IMR-90 (cell line): Measurements from ENCODE around the gene PIEZO2. TPM values are rescaled to one million over a fixed set of nuclear protein-coding genes. Genes with fewer than 3 reads are reported as not detected.

Source experiments
- ATAC-seq: fragments of 200-7000 bp; cut with Tn5 transposase; 2 replicates; pipeline ENCODE4 v1.9.1; 2020; ENCODE audit warnings: low read depth, mild to moderate bottlenecking, moderate library complexity
- BruUV-seq: library from RNA; stranded (reverse); fragments of 400-500 nt; replicated peaks from 2 replicates; lab custom pipeline; 2021; lab: Mats Ljungman, UMichigan
- CTCF ChIA-PET: fragments of 300-600 bp; formaldehyde crosslinking; extraction: SDS; loops from one replicate; lab custom pipeline; 2021; ENCODE audit warnings: antibody characterized with exemption; lab: Yijun Ruan, JAX
- POLR2A ChIA-PET: fragments of 300-600 bp; sonication (Branson Sonifier 250); formaldehyde crosslinking; loops from one replicate; lab custom pipeline; 2022; ENCODE audit warnings: antibody characterized with exemption; ENCODE audit not compliant: unreplicated experiment; lab: Charles Lee
- DNase-seq: peaks from one replicate; pipeline ENCODE4 v3.0.0; 2013
- H2AFZ ChIP-seq: replicated peaks from 2 replicates; pipeline ENCODE3; 2013; ENCODE audit warnings: low read length, mild to moderate bottlenecking; ENCODE audit not compliant: poor library complexity
- H2AK5ac ChIP-seq: 2 replicates; pipeline ENCODE4 v1.6.1; 2013; ENCODE audit warnings: low read depth, low read length, inconsistent platforms
- H2AK9ac ChIP-seq: replicated peaks from 2 replicates; pipeline ENCODE3; 2013; ENCODE audit warnings: mild to moderate bottlenecking, low read depth, low read length, moderate library complexity; ENCODE audit not compliant: poor library complexity
- H2BK120ac ChIP-seq: 2 replicates; pipeline ENCODE4 v1.6.1; 2013; ENCODE audit warnings: low read depth, low read length, inconsistent platforms
- H2BK15ac ChIP-seq: 3 replicates; pipeline ENCODE4 v1.6.1; 2013; ENCODE audit warnings: low read depth, low read length, inconsistent platforms
- H2BK20ac ChIP-seq: 2 replicates; pipeline ENCODE4 v1.6.1; 2013; ENCODE audit warnings: low read depth, mild to moderate bottlenecking, inconsistent platforms, low read length, moderate library complexity
- H2BK5ac ChIP-seq: 2 replicates; pipeline ENCODE4 v1.6.1; 2013; ENCODE audit warnings: mild to moderate bottlenecking, low read depth, low read length, inconsistent platforms; ENCODE audit not compliant: poor library complexity, severe bottlenecking
- H3K14ac ChIP-seq: replicated peaks from 2 replicates; pipeline ENCODE4 v1.6.1; 2013; ENCODE audit warnings: low read depth, low read length, inconsistent platforms
- H3K18ac ChIP-seq: 2 replicates; pipeline ENCODE4 v1.6.1; 2013; ENCODE audit warnings: low read depth, low read length, control low read depth
- H3K23ac ChIP-seq: 2 replicates; pipeline ENCODE4 v1.6.1; 2013; ENCODE audit warnings: low read depth, low read length, inconsistent platforms
- H3K27ac ChIP-seq: 2 replicates; pipeline ENCODE4 v1.5.1; 2013; ENCODE audit warnings: mild to moderate bottlenecking, control low read depth, low read length; ENCODE audit not compliant: insufficient read depth
- H3K27me3 ChIP-seq: 2 replicates; pipeline ENCODE4 v1.6.1; 2013; ENCODE audit warnings: low read length; ENCODE audit not compliant: control insufficient read depth, insufficient read depth
- H3K36me3 ChIP-seq: 2 replicates; pipeline ENCODE4 v1.6.1; 2013; ENCODE audit warnings: low read length, mixed read lengths; ENCODE audit not compliant: control insufficient read depth, insufficient read depth
- H3K4ac ChIP-seq: 2 replicates; pipeline ENCODE4 v1.6.1; 2013; ENCODE audit warnings: low read depth, low read length, inconsistent platforms
- H3K4me1 ChIP-seq: 2 replicates; pipeline ENCODE4 v1.6.1; 2013; ENCODE audit warnings: low read length, mixed read lengths; ENCODE audit not compliant: control insufficient read depth, insufficient read depth
- H3K4me2 ChIP-seq: 2 replicates; pipeline ENCODE4 v1.6.1; 2013; ENCODE audit warnings: low read depth, mild to moderate bottlenecking, control low read depth, low read length, moderate library complexity
- H3K4me3 ChIP-seq: 2 replicates; pipeline ENCODE4 v1.5.1; 2013; ENCODE audit warnings: low read depth, mild to moderate bottlenecking, control low read depth, low read length, moderate library complexity; ENCODE audit not compliant: insufficient read depth
- H3K56ac ChIP-seq: 2 replicates; pipeline ENCODE4 v1.6.1; 2013; ENCODE audit warnings: low read length, inconsistent platforms; ENCODE audit not compliant: insufficient read depth; ENCODE audit errors: extremely low read depth
- H3K79me1 ChIP-seq, 2 experiments: 2 replicates each; pipeline ENCODE4 v1.6.1; 2013; ENCODE audit warnings: low read length in 2 of 2, inconsistent platforms in 1 of 2, low read depth in 1 of 2
- H3K9ac ChIP-seq: 2 replicates; pipeline ENCODE4 v1.6.1; 2013; ENCODE audit warnings: low read depth, low read length, control low read depth
- H3K9me1 ChIP-seq: 2 replicates; pipeline ENCODE4 v1.6.1; 2013; ENCODE audit warnings: low read length, inconsistent platforms; ENCODE audit not compliant: insufficient read depth
- H3K9me3 ChIP-seq: 2 replicates; pipeline ENCODE4 v1.6.1; 2013; ENCODE audit warnings: low read length; ENCODE audit not compliant: control insufficient read depth, insufficient read depth
- H4K20me1 ChIP-seq: 2 replicates; pipeline ENCODE4 v1.6.1; 2013; ENCODE audit warnings: low read length, inconsistent platforms; ENCODE audit not compliant: insufficient read depth
- H4K5ac ChIP-seq: 2 replicates; pipeline ENCODE4 v1.6.1; 2013; ENCODE audit warnings: mild to moderate bottlenecking, low read depth, low read length, control low read depth
- H4K8ac ChIP-seq, 2 experiments: 2 replicates each; pipeline ENCODE4 v1.6.1; 2013; ENCODE audit warnings: low read depth in 2 of 2, low read length in 2 of 2, control low read depth in 1 of 2, inconsistent platforms in 1 of 2
- H4K91ac ChIP-seq: 2 replicates; pipeline ENCODE4 v1.6.1; 2013; ENCODE audit warnings: low read depth, low read length, inconsistent platforms; ENCODE audit not compliant: insufficient read depth
- MAFK ChIP-seq: IDR thresholded peaks from 2 replicates; pipeline ENCODE4 v1.6.1; 2012; ENCODE audit warnings: low read depth, low read length, improper control_type of control experiment
- MAZ ChIP-seq: IDR thresholded peaks from 2 replicates; pipeline ENCODE4 v1.6.1; 2012; ENCODE audit warnings: low read depth, mild to moderate bottlenecking, low read length, improper control_type of control experiment, moderate library complexity, borderline replicate concordance
- NFE2L2 ChIP-seq: fragments of 150-350 bp; IDR thresholded peaks from 2 replicates; pipeline ENCODE4 v1.6.1; 2016; ENCODE audit warnings: low read depth, mild to moderate bottlenecking, low read length
- WGBS, 2 experiments: methylation state at CpG; one replicate each; pipeline versions ENCODE4 v1.1.5 to v1.1.7; 2013; ENCODE audit warnings: missing lambda C conversion rate in 2 of 2; ENCODE audit not compliant: insufficient read length in 1 of 2; ENCODE audit errors: extremely low coverage in 2 of 2; 5-methylcytosine and 5-hydroxymethylcytosine counted together
- dilution Hi-C: fragments of 300-500 bp; cut with HindIII; formaldehyde crosslinking; loops from one replicate; pipeline ENCODE4 v1.14.3; 2018; ENCODE audit warnings: low sequenced_read_pairs; ENCODE audit not compliant: unreplicated experiment
- in situ Hi-C: fragments of 300-500 bp; cut with MboI; formaldehyde crosslinking; loops from 3 replicates; pipeline ENCODE4 v1.14.3; 2019; ENCODE audit warnings: low sequenced_read_pairs, inconsistent platforms, mixed read lengths
- intact Hi-C: fragments of 100-400 bp; cut with micrococcal nuclease; formaldehyde crosslinking; loops from 2 replicates; pipeline ENCODE4 v1.10.0; 2022
- polyA plus RNA-seq, 3 experiments: library from polyadenylated mRNA; depleted of rRNA; stranded (reverse); fragments of >200 nt; gene quantifications; 2 replicates each; pipeline ENCODE4 v1.2.3, GENCODE V29; 2012; ENCODE audit warnings: low replicate concordance in 1 of 3
- total RNA-seq: library from RNA; depleted of rRNA; stranded (reverse); fragments of >200 nt; gene quantifications from 2 replicates; pipeline ENCODE4 v1.2.3, GENCODE V29; 2012

PIEZO2 gene
- total and polyA plus RNA-seq, 2 of the 4 experiments (the other 2 are of a cell fraction) = 2.4 to 4.1 TPM

GRCh38 chr18:11008505-11008904 is 140.9 kb downstream of the PIEZO2 start:
- peak overlapping the region; percentile 84; the same call in 1 of the 3 replicates for H2BK15ac ChIP-seq
- CTCF ChIA-PET = no interaction called here
- peak overlapping the region; percentile 70; the same call in 1 of the 2 replicates for H2BK120ac ChIP-seq
- dilution Hi-C loops = no loop called here
- H3K14ac ChIP-seq = 0 out of 2 replicates have a peak overlapping the region, but pooled peaks have one; percentile 21
- peak overlapping the region; percentile 67 for H2BK20ac ChIP-seq
- peak overlapping the region in 1 of 2 experiments; percentile 4; a peak in 1 of 4 replicates for H4K8ac ChIP-seq
- intact Hi-C loops = no loop called here
- no peak overlapping the region for H3K27ac ChIP-seq
- H4K20me1 ChIP-seq = no peaks in the 10 kb centered on the region
- no peak overlapping the region for H3K4me2 ChIP-seq
- H3K79me1 ChIP-seq = peaks cover 0 to 17% of the 10 kb centered on the region in 2 experiments; a peak in 2 of 4 replicates
- H2AFZ ChIP-seq = no peak overlapping the region
- no peak for TF ChIP-seq MAZ
- no peak for TF ChIP-seq NFE2L2
- no peak for TF ChIP-seq MAFK
- H2AK5ac ChIP-seq = peak overlapping the region; percentile 43; the same call in 1 of the 2 replicates
- WGBS, 2 experiments = 63% methylated on average over 1 of the region's 3 CpGs; no CpG with 5 or more reads in 1 of the 2 experiments
- H3K36me3 ChIP-seq = no peaks in the 10 kb centered on the region
- POLR2A ChIA-PET = no interaction called here
- H4K91ac ChIP-seq = peak overlapping the region; percentile 45
- H3K27me3 ChIP-seq = no peaks in the 10 kb centered on the region
- peaks cover 9% of the 10 kb centered on the region for H3K4me1 ChIP-seq
- in situ Hi-C loops = no loop called here
- H2AK9ac ChIP-seq = no peak overlapping the region
- peaks cover 8% of the 10 kb centered on the region for H3K9me1 ChIP-seq
- no peak overlapping the region for H3K4me3 ChIP-seq
- ATAC-seq (no peak), DNase-seq (no peak)
- no peak overlapping the region for H4K5ac ChIP-seq
- H3K23ac ChIP-seq = peak overlapping the region; percentile 34; the same call in 1 of the 2 replicates
- H2BK5ac ChIP-seq = no peak overlapping the region
- H3K9ac ChIP-seq = no peak overlapping the region
- no TSS peak for BruUV-seq
- no peak overlapping the region for H3K56ac ChIP-seq
- peak overlapping the region; percentile 71 for H3K4ac ChIP-seq
- no peaks in the 10 kb centered on the region for H3K9me3 ChIP-seq
- no peak overlapping the region for H3K18ac ChIP-seq
